ENCODE data around the gene ITSN1.

The ITSN1 gene

GRCh38 chr21:33836408-33836807, 194.1 kb downstream of the ITSN1 start:
- DNase-seq (ENCODE audit: low read depth in 2 of 2): no peak

DNA sequence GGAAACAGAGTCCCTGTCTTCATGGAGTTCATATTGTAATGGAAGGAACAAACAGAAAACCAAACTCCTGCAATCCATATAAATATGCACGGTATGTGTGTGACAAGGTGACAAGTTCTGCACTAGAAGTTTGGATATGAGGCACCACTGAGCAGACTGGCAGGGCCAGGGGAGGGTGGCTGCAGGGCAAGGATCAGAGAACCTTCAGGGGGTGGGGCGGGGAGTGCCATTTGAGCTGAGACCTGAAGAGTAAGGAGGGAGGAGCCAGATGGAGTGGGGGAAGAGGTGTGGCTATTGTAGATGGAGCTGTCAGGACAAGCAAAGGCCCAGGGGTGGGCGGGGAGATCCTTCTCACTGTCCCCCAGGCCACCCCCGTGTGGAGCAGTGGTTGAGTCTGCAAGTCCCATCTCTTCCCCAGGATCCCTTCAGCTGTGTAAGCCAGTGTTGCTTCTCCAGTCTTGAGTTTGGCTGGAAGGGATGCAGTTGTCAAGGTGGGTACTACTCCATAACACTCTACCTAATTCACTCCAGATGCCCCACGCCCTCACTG, 196.9 kb downstream of the ITSN1 start:
- no peak for DNase-seq (ENCODE audit: low read depth in 2 of 2)

GRCh38 chr21:33839806-33840205, 197.5 kb downstream of the ITSN1 start:
- no peak for DNase-seq (ENCODE audit: low read depth in 2 of 2)

DNA sequence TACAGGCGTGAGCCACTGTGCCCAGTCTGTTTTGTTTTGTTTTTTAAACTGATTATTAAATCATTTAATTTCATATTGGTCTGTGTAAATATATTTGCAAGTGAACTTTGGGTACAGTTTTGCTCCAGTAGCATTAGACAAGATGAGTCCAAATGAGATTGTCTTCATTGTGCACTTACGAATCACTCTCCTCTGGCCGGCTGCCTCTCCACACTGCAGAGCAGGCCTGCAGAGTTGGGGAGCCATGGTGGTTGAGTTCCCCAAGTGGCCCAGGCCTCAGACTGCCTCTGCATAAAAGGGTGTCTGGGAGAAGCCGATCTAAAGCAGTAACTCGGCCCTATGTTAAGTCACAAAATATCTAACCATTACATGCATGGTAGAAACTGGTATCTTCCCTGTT, 198.5 kb downstream of the ITSN1 start:
- DNase-seq (ENCODE audit: low read depth in 2 of 2): no peak

DNA sequence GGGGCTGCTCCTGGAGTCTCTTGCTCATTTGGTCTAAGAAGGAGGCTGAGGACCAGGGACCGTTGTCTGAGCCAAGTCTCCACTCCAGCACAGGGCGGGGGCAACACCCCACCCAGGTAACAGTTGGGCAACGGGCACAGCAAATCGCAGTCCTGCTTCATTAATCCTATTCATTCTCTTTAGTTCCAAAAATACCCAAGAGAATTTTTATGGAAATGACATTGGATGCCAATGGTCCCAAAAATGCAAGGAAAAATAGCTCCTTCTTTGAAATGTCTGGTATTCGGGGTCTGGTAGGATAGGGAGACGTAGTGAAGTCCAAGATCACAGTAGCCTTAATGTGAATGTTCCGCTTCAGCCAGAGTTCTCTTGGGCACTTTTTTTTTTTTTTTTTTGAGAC, 199.3 kb downstream of the ITSN1 start:
- no peak for DNase-seq (ENCODE audit: low read depth in 2 of 2)

- DNase-seq (ENCODE audit: low read depth in 2 of 2): no peak
Observed at GRCh38 chr21:33843216-33843615, 200.9 kb downstream of the ITSN1 start.

- DNase-seq (ENCODE audit: low read depth in 2 of 2): no peak
Observed at GRCh38 chr21:33844104-33844889, 202.0 kb downstream of the ITSN1 start.

DNA sequence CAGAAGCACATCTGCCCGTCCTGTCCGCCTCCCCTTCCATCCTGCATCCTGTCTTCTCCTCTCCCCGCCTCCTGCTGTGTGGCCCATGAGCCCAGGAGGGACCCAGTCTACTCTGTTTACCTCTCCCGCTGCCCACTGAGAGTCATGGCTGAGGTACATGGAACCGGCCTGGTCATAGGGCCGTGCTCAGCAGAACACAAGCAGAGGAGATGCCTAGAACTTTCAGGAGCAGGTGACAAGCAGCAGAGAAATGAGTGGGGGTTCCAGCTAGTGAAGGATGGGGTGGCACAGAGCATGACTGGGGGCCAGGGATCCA, 202.5 kb downstream of the ITSN1 start:
- no peak for DNase-seq (ENCODE audit: low read depth in 2 of 2)

GRCh38 chr21:33846141-33846540, 203.8 kb downstream of the ITSN1 start:
- no peak for DNase-seq (ENCODE audit: low read depth in 2 of 2)

GRCh38 chr21:33847588-33848248, 205.4 kb downstream of the ITSN1 start:
- DNase-seq (ENCODE audit: low read depth in 2 of 2): no peak

- no peak for DNase-seq (ENCODE audit: low read depth in 2 of 2)
Observed at GRCh38 chr21:33848249-33848953, 206.1 kb downstream of the ITSN1 start.

DNA sequence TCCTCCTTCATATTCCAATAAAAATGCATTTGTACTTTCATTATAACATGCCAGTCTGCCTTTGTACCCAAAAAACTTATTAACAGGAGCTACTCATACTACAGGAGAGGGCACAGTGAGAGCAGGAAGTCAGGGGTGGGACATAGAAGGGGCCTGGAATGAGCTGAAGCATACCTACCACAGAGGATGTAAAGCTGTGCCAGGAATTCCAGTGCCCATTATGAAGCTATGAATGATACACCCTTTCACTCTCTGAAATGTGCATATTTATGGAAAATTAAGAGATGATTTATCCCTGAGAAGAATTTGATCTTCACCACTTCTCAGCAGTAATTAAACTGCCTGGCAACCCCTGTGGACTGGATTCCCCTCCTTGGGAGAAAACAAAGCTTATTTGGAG, 207.5 kb downstream of the ITSN1 start:
- DNase-seq (ENCODE audit: low read depth in 2 of 2): no peak

GRCh38 chr21:33850401-33850800, 208.1 kb downstream of the ITSN1 start:
- DNase-seq (ENCODE audit: low read depth in 2 of 2): no peak

DNA sequence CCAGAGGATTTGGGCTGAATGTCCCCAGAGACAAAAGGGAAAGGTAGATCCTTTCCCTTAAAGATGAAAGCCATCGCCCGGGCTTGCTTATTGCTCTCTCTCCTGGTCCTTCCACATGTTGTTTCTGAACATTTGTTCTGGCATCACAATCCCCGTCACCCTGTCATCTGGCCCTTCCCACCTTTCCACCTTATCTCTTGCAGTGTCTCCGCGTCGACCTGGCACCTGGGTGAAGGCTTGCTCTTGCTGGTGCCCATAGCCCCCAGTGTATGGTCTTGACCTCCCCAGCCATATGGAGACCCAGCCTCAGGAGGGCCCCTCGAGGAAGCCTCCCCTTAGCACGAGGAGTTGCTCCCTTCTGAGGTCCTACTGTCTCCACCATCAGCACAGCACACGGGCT, 208.7 kb downstream of the ITSN1 start:
- DNase-seq (ENCODE audit: low read depth in 2 of 2): no peak

- DNase-seq (ENCODE audit: low read depth in 2 of 2): no peak
Observed at GRCh38 chr21:33852485-33852884, 210.2 kb downstream of the ITSN1 start.

- no peak for DNase-seq (ENCODE audit: low read depth in 2 of 2)
Observed at GRCh38 chr21:33854604-33855003, 212.3 kb downstream of the ITSN1 start.

GRCh38 chr21:33855190-33855589, 212.9 kb downstream of the ITSN1 start:
- DNase-seq (ENCODE audit: low read depth in 2 of 2): no peak

DNA sequence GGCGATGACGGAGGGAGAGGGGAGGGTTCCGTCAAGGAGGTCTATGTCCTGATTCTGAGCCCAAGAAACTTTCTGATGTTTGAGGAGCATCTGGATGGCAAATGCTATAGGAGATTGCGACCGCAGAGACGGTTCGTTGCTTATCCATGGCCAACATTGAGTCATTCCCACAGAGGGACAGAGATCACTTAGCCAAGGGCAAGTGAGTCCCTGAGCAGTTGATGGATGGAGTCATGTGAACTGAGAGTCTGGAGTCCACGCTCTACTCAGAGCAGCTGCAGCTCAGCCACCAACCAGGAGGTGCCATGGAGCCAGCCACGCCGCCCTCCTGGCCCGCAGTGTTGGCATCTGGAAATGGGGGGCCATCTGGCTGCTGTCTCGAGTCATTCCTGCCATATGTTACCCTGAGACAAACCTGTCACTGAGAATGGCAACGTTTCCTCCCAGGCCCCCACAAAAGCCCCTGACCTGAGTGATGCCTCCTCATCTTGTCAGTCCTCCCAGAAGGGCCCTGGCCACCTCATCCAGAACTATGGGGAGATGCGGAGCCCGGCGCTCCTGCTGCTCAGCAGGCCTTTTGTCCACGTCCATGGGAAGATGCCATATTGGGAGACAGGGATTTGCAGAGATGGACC, 214.7 kb downstream of the ITSN1 start:
- no peak for DNase-seq (ENCODE audit: low read depth in 2 of 2)

- DNase-seq (ENCODE audit: low read depth in 2 of 2): no peak
Observed at GRCh38 chr21:33857846-33858666, 215.8 kb downstream of the ITSN1 start.

DNA sequence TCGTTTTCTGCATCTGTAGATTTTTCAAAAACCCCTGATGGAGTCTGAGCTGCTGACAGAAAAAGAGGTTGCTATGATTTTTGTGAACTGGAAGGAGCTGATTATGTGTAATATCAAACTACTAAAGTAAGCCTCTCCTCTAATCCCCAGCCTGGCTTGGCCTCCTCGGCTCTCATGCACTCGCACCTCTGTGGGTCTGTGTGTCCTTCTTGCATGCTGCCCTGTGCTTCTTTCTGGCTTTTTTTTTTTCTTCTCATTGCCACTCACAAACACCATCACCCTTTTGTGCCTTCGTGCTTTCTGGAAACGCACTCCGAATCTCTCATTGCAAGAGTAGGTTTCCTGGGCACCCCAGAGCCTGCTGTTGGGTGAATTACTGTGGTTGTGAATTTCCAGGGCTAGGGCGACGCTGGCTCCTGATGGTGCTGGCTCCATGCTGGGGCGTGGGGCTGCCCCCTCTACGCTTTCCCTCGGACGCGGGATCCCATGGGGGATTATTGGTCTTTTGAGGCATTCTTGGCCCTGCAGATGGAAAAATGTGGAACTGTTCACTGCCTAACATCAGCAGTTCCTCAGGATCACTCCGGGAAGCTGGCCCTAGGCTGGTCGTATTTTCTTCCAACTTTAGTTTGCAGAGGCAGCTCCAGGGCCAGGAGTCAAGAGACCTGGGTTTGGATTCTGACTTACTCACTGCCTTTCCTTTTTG, 216.5 kb downstream of the ITSN1 start:
- no peak for DNase-seq (ENCODE audit: low read depth in 2 of 2)
